Stimulated activated CD8-positive, alpha-beta memory T cell treated with anti-CD3 and anti-CD28 coated beads, Interleukin-4, amount 100 ng/mL, for 4 hours (primary cell): ENCODE data around the gene RERE.
A peak's percentile ranks its signal among the peaks of the same experiment; 100 is the strongest.

ENCODE experiments used
- DNase-seq, 2 donors: peaks; one replicate each; pipeline ENCODE4 v3.0.0-alpha.2; 2020; ENCODE audit warnings: low read depth in 2 of 2, low spot score in 1 of 2

The RERE gene

DNA sequence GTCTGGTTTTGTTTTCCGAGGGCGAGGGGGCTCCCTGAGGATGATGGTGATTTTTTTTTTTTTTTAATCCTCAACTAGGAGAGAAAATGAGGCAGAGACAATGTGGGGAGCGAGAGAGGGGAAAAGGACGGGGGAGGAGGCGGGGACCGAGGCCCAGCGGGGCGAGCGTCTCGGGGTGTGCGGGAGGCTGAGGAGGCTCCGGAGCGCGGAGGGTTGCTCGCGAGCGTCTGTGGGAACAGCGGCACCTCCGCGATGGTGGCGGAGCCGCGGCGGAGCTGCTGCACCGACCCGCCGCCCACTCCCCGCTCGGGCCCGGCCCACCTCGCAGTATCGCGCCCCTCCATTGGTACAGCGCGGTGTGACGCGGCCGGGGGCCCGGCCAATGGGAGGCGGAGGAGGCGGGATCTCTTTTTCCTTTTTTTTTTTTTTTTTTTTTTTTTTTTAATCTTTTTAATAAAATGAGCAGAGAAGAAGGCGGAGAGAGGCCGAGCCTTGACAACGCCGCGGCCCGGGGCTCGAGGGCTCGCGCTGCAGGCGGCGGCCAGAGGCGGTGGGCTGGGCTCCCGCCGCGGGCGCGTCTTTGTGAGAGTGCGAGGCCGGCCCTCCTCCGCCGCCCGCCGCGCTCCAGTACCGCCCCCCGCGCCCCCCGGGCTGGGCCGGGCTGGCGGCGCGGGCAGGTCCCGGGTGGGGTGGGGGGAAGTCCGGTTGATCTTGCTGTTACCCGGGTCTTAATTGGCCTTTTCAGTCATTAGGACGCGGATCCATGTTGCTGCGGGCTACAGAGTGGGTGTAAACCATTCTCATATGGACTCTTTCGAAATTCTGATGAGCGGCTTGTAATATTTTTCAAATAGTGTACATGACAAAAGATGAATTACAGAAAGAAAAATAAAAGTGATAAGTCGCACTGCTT lies at the start of gene RERE:
RERE (minus strand) TSS at position 229 of the 913 bp plus-strand sequence.
- peak; percentile 88 to 90 for DNase-seq

DNA sequence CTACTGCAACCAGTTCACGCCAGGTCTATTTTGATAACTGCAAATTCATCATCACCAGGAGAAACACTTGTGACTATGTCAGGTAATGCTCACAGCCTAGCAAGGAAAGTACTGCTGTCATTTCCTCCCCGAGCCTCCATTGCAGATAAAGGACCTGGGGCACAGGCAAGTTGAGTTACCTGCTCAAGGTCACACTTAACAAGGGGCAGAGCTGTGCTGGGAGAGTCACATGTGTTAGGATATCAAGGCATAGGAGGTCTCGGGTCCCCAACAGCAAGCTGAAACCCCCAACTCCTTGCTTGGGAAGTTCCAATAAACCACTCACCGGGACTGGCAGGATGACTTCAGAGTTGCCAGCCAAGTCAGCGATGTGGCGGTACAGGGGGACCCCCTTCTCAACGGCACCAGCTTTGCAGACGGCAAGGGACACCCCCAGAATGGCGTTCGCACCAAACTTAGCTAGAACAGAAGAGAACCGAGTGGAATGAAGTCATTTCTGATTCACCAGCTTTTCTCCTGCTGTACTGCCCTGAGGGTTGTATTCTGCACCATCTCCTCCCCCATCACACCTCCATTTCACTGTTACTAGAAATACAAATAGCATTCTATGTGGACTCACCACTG lies 49.5 kb upstream of the RERE start:
- no peak for DNase-seq

DNA sequence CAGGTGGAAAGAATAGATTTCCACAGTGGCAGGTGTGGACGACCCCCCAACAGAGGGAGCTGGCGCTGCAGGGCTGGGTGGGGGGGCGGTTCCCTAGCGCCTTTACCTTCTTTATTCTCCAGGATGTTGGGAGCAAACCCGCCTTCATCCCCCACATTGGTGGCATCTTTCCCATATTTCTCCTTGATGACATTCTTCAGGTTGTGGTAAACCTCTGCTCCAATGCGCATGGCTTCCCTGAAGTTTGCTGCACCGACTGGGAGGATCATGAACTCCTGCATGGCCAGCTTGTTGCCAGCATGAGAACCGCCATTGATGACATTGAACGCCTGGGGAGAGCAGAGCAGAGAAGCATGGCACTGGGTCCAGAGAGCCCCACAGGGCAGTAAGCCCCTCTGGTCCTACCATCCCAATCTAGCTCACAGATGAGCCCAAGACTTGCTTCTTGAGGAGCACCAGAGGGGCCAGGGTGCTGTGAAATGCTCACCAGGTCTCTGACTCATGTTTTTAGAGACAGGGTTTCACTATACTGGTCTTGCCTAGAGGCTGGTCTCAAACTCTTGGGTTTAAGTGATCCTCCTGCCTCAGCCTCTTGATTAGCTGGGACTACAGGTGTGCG lies 48.8 kb upstream of the RERE start:
- DNase-seq = no peak

DNA sequence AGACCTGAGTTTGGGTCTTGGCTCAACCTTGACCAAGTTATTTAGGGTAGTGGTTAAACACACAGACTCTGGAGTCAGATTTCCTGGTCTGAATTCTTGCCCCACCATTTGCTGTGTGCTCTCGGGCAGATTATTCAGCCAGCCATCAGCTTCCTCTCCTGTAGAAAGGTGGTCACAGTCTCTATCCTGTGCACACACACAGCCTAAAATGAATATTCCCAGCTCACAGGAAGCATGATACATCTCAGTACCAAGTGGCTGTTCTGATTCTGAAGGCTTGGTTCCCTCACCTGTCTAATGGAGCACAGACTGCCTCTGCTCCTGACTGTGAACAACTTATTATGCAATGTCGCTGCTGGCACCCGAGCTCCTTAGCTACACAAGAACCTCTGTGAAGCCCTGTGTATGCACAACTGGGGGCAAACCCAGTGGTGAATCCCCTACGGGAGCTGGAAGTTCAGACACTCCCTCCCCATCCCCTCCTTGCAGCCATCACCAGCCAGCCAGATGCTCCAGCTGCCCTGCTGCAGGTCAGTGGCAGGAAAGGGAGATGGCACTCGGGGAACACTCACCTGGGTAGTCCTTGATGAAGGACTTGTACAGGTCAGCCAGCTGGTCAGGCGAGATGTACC lies 47.4 kb upstream of the RERE start:
- DNase-seq = no peak

DNA sequence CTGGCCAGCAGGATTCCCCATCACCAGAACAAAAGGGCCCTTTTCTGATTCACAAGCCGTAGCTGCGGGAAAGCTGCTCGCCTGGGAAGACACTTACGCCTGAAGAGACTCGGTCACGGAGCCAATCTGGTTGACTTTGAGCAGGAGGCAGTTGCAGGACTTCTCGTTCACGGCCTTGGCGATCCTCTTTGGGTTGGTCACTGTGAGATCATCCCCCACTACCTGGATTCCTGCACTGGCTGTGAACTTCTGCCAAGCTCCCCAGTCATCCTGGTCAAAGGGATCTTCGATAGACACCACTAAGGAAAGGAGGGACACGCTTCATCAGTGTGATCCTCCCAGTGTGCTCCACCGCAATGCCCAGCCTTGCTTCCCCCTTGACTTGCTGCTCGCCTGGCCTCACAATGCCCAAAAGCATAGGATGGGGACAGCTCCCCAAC lies 46.4 kb upstream of the RERE start:
- DNase-seq = no peak

DNA sequence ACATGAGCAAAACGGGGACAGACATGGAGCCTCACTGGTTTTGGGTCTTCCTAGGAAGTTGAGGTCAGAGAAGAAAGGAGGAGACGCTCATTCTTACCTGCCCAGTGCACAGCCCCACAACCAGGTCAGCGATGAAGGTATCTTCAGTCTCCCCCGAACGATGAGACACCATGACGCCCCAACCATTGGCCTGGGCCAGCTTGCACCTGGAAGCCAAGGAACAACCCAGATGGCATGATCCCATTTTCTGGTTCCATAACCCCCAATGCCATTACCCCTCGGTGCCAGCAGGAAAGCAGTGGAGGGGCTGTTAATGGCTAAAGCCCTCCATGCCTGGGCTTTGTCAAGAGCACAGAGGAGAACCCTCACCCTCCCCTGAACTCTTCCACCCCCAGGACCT lies 45.7 kb upstream of the RERE start:
- DNase-seq = no peak

DNA sequence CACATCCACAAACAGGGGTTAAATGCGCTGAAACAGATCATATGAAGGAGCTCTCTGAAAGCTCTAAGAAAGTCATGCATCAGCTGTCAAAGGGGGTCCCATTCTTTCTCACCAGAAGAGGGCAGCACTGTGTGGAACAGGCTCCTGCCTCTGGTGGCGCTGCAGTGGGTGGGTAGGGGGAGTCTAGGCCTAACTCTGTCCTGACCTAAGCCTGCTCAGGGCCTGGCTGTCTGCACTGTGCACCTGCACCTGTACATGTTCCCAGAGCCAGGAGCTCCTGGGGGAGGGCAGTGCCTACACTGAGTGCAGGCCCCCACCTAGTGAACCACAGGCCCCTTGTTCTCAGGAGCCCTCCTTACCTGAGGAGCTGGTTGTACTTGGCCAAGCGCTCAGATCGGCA lies 45.1 kb upstream of the RERE start:
- peak in 1 of 2 donors; percentile 32 for DNase-seq

DNA sequence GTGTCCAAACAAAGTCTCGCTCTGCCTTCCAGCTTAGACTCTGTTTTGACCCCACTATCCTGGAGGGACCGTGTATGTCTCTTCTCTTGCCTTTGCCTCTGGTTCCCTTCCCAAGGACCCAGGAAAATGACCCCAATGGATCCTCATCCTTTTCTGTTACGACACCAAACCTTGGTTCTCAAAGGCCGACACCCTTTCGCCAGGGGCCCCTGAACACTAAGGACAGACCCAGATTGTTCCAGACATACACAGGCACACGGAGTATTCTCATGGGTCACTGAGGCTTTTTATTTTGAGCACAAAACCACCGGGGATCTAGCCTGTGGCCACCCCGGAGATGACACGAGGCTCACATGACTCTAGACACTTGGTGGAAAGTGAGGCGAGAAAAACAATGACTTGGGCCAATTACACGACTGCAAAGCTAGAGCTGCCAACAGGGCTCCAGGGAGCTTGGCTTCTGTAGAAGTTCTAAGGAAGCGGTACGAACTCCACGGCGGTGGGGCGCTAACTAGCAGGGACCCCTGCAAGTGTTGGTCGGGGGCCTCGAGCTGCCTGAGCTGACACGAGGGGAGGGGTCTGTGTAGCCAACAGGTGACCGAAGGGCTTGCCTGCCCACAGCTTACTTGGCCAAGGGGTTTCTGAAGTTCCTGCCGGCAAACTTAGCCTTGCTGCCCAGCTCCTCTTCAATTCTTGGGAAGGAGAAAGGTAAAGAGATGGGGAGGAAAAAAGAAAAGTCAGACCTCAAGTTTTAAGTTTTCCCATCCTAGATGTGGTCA lies 43.5 kb upstream of the RERE start:
- DNase-seq = no peak

DNA sequence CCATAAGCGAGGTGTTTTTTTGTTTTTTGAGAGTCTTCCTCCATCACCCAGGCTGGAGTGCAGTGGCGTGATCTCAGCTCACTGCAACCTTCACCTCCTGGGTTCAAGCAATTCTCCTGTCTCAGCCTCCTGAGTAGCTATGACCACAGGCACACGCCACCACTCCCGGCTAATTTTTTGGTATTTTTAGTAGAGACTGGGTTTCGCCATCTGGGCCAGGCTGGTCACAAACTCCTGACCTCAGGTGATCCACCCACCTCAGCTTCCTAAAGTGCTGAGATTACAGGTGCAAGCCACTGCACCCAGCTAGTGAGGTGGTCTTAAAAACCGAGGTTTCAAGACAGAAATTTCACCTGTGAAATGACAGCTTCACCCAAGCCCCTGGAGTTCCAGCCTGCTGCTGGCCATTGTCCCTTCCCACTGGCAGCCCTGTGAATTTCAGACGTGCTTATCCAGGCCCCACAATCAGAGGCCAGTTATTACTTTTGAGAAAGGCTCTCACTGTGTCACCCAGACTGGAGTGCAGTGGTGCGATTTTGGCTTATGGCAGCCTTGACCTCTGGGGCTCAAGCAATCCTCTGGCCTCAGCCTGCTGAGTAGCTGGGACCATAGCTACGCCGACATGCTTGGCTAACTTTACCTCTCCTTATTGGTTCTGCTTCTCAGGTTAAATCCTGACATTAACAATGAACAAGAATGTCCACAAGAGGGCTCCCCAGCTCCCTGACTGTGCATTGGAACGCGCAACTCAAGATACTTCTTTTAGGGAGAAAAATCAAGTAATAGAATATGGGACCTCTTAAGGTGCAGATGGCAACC lies 41.7 kb upstream of the RERE start:
- no peak for DNase-seq

DNA sequence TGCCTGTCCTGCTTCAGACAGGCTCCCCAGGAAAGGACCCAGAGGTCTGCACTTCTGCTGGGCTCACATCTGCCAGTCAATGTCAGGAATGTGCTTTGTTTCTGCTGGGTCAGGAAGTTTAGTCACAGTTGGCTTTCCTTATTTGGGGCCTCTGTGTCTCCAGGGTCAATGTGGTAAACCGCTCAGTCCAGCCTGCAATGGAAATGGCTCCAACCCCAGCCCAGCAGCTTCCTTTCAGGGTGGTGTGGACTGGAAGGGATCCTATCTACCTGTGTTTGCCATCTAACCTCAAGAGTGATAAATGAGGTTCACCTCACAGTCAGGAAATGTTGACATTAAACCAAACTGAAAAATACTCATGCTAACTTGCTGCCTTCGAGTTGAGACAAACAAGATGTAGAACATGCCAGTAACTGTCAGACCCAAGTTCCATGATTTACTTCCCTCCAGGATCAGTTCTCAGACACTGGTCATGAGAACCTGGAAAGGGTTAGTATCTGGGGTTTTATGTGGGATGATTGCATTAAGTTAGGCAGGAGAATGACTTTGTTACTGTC lies 40.8 kb upstream of the RERE start:
- DNase-seq = no peak

DNA sequence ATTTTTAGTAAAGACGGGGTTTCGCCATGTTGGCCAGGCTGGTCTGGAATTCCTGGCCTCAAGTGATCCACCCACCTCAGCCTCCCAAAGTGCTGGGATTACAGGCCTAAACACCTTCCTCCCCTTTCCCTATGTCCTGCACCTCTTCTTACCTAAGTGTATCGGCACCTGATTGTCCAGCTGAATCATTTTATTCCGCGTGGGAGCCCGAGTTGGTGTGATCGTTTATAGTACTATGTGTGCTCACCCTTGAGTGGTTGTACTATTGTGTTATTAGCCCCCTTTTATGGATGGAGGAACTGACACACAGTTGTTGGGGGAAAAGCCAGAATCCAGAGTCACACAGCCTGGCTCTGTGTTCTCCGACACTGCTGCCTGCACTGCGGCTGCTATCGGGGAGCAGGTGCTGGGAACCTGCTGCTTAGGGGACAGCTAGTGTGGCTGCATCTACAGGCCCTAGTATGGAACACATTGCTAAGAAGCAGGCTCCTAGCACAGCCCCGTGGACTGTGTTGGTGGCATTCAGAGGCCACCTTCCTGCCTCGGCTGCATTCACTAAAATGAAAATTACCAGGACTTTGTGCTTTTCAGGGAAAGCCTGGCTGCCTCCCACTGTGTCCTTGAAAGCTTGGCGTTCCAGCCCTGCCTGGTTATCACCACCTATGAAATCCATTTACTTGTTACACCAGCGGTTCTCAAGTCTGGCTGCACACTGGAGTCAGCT lies 39.4 kb upstream of the RERE start:
- DNase-seq = no peak

DNA sequence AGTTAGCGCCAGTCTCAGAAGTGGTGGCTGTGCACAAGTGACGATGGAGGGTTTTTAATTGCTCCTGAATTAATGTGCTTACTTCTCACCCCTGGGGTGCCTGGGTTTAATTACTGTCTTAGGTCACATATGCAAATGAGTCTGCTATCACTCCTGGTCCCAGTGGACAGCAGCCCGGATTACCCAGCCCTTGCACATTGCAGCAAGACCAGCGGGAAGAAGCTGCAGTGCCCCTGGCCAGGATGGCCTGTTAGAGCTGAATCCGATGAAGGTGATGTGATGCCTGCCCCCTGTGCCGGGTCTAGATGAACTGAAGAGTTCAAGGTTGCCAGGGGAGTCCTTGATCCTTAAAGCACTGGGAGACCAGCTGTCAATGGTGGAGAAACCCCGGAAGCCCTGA lies 36.8 kb upstream of the RERE start:
- DNase-seq = no peak

DNA sequence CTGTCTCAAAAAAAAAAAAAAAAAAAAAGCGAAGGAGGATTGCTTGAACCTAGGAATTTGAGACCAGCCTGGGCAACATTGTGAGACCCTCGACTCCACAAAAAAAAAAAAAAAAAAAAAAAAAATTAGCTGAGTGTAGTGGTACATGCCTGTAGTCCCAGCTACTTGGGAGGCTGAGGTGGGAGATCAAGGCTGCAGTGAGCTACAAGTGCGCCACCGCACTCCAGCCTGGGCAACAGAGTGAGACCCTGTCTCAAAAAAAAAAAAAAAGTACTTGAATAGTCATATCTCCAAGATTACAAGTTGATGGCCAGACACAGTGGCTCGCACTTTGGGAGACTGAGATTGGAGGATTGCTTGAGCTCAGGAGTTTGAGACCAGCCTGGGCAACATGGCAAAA lies 33.6 kb upstream of the RERE start:
- no peak for DNase-seq

DNA sequence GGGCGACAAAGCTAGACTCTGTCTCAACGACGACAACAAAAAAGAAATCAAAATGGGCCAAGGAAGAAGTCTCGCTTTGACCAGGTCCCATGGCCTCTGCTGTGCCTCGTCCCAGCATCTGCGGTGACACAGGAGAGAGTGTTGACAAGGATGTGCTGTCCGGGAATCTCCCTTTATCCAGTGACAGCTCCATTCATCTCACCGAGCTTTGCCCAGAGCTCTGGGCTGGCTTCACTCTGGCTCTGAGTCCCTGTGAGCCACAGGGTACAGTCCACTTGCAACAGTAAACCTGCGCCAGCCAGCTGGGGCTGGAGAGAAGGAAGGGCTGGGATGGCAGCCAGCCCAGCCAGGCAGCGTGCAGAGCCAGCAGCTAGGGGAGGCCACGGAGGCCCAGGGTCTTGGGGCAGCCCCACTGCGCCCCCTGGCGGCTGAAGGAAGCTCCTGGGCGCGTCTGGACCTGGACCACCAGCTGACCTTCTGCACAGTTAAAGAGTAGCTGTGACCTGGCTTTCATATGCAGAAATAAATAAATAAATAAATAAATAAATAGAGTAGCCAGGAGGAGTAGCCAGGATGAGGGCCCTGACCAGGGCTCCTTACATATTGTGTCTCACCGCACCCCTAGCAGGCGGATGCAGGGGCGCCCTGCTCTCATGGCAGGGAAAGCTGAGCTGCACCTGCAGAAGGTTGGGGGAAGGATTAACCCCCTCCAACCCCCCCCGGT lies 31.4 kb upstream of the RERE start:
- DNase-seq = peak; percentile 37 to 42

DNA sequence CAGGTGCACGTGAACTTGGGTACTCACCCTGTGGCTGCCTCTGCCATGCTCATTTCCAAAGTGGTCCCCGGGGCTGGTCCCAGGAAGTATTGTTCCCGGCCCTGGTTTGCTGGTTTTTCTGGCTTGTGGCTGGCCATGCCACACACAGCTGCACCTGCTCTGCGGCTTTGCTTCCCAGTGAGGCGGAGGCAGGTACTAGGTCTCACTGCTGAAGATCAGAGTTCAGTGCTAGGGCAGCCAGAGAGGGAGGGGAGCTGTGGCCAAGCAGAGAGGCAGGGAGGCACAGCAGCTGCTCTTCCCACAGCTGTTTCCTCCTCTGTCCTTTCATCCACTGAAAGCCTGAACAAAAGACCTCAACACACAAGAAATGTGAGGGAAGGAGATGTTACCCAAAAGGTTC lies 30.6 kb upstream of the RERE start:
- DNase-seq = no peak

DNA sequence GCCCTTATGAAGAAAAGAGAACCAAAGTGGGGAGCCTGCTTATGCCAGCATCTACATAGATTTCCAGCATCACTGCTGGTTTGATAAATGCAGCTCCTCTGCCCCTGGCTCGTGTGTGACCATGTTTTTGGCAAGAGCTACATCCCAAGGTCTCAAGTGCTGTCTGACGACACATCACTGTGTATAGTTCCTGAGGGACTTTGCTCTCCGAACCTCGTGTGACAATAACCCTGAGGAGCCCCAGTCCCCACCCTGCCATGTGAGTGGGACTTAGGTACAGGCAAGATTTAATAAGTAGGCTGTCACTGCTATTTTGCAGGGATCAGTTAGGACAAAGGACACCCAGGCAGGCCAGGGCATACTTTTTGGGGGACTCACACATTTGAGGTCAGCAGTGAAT lies 28.8 kb upstream of the RERE start:
- DNase-seq = no peak

DNA sequence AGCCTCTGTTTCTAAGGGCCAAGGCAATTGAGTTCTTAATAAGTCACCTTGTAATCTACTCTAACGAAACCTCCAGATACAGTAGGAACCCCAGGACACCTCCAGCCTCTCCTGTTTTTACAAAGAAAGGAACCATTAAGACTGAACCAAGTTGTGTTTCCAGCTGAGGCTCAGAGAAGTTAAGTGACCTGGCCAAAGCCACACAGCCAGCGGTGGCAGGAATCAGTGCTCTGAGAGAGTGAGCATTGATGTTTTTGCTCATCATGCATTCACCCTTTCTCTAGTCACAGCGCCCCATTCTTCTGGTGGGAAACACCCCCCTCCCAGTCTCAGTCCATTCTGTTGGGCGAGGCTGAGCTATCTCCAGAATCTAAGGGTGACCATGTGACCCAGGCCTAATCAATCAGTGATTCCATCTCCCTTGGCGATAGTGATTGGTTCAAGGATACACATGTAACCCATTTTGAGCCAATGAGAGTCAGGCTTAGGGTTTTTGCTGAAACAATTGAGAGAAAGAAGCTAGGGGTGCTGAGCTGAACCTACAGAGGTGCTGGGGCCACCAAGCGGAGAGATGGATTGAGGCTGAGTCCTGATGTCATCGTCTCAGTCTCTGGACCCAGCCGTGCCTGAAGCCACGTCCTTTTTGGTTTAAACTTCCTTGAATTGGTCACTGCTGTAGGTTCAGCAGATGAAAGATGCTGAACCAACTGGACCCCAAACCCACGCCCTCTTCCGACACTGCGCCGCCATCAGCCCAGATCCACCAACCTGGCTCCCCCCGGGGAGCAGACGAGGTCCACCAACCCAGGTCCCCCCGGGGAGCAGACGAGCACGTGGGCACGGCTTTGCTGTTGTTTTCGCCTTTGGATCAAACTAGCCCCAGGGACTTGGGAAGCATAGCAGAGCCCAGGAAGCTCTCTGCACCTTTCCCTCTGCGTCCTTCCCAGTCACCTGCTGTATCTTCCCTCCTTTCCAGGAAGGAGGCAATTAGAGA lies 28.0 kb upstream of the RERE start:
- no peak for DNase-seq
